WTC11 (cell line): ENCODE data around the gene CHST11. TPM values are rescaled to one million over a fixed set of nuclear protein-coding genes. Genes with fewer than 3 reads are reported as not detected.

Experiments used
- ATAC-seq: fragments of 200-7000 bp; cut with Tn5 transposase; 2 replicates; pipeline ENCODE4 v1.10.0; 2021; ENCODE audit warnings: mild to moderate bottlenecking, moderate library complexity
- CTCF ChIA-PET: fragments of 300-600 bp; sonication (Branson Sonifier 250); formaldehyde crosslinking; loops from one replicate; lab custom pipeline; 2021; ENCODE audit warnings: antibody characterized with exemption; lab: Charles Lee
- POLR2A ChIA-PET: fragments of 350-600 bp; sonication (Branson Sonifier 250); formaldehyde crosslinking; loops from one replicate; lab custom pipeline; 2021; ENCODE audit warnings: antibody characterized with exemption; lab: Charles Lee
- DNase-seq: peaks from one replicate; pipeline ENCODE4 v3.0.0; 2021; ENCODE audit warnings: low spot score
- H3K27ac Mint-ChIP-seq: 2 replicates; pipeline ENCODE4 v1.8.0; 2021; ENCODE audit warnings: mixed read lengths
- H3K27me3 Mint-ChIP-seq: 2 replicates; pipeline ENCODE4 v1.8.0; 2021; ENCODE audit warnings: low read depth, mild to moderate bottlenecking, moderate library complexity, mixed read lengths
- H3K36me3 Mint-ChIP-seq: 2 replicates; pipeline ENCODE4 v1.8.0; 2021; ENCODE audit warnings: mixed read lengths
- H3K4me1 Mint-ChIP-seq: 2 replicates; pipeline ENCODE4 v1.8.0; 2022; ENCODE audit warnings: mixed read lengths
- H3K4me3 Mint-ChIP-seq: 2 replicates; pipeline ENCODE4 v1.8.0; 2021; ENCODE audit warnings: mild to moderate bottlenecking, moderate library complexity, mixed read lengths
- H3K9me3 Mint-ChIP-seq: 2 replicates; pipeline ENCODE4 v1.8.0; 2021; ENCODE audit warnings: mixed read lengths
- ATF3 ChIP-seq: sonication (generic); formaldehyde crosslinking; conservative IDR thresholded peaks from 2 replicates; pipeline ENCODE4 v1.8.1; 2022; ENCODE audit warnings: mild to moderate bottlenecking, missing genetic modification reagents
- CREM ChIP-seq: sonication (generic); formaldehyde crosslinking; IDR thresholded peaks from 2 replicates; pipeline ENCODE4 v1.8.1; 2022; ENCODE audit warnings: mild to moderate bottlenecking, missing genetic modification reagents, moderate library complexity
- FOXK1 ChIP-seq: sonication (generic); formaldehyde crosslinking; IDR thresholded peaks from 2 replicates; pipeline ENCODE4 v1.8.0; 2022; ENCODE audit warnings: mild to moderate bottlenecking, moderate library complexity, missing genetic modification reagents
- FOXP1 ChIP-seq: sonication (generic); formaldehyde crosslinking; IDR thresholded peaks from 2 replicates; pipeline ENCODE4 v1.8.0; 2022; ENCODE audit warnings: missing genetic modification reagents, mild to moderate bottlenecking, moderate library complexity, borderline replicate concordance
- GABPB1 ChIP-seq: sonication (generic); formaldehyde crosslinking; IDR thresholded peaks from 2 replicates; pipeline ENCODE4 v1.8.1; 2023; ENCODE audit warnings: mild to moderate bottlenecking, missing genetic modification reagents
- GRHL2 ChIP-seq: fragments of 250-450 bp; sonication (Bioruptor Pico); IDR thresholded peaks from 2 replicates; pipeline ENCODE4 v1.8.0; 2022; ENCODE audit warnings: mild to moderate bottlenecking, moderate library complexity; ENCODE audit not compliant: insufficient replicate concordance, severe bottlenecking
- IRF1 ChIP-seq: sonication (generic); formaldehyde crosslinking; IDR thresholded peaks from 2 replicates; pipeline ENCODE4 v1.8.0; 2023; ENCODE audit warnings: missing genetic modification reagents
- JUN ChIP-seq: sonication (generic); formaldehyde crosslinking; IDR thresholded peaks from 2 replicates; pipeline ENCODE4 v1.8.0; 2023; ENCODE audit warnings: mild to moderate bottlenecking, missing genetic modification reagents
- MXD4 ChIP-seq: fragments of 250-450 bp; sonication (Bioruptor Pico); IDR thresholded peaks from 2 replicates; pipeline ENCODE4 v1.8.0; 2021; ENCODE audit warnings: mild to moderate bottlenecking, moderate library complexity, borderline replicate concordance
- MYBL2 ChIP-seq: sonication (generic); formaldehyde crosslinking; IDR thresholded peaks from 2 replicates; pipeline ENCODE4 v1.8.1; 2023; ENCODE audit warnings: mild to moderate bottlenecking, moderate library complexity, missing genetic modification reagents
- NFATC4 ChIP-seq: fragments of 250-450 bp; sonication (Bioruptor Pico); IDR thresholded peaks from 2 replicates; pipeline ENCODE4 v1.9.0; 2021; ENCODE audit warnings: mild to moderate bottlenecking
- NR2C2 ChIP-seq: sonication (generic); formaldehyde crosslinking; IDR thresholded peaks from 2 replicates; pipeline ENCODE4 v1.8.0; 2022; ENCODE audit warnings: mild to moderate bottlenecking, missing genetic modification reagents
- RORB ChIP-seq: fragments of 250-450 bp; sonication (Bioruptor Pico); IDR thresholded peaks from 2 replicates; pipeline ENCODE4 v1.9.0; 2021; ENCODE audit warnings: mild to moderate bottlenecking
- ZNF317 ChIP-seq: sonication (generic); formaldehyde crosslinking; IDR thresholded peaks from 2 replicates; pipeline ENCODE4 v1.8.1; 2023; ENCODE audit warnings: low read depth, mild to moderate bottlenecking, moderate library complexity, missing genetic modification reagents, borderline replicate concordance
- ZNF532 ChIP-seq: fragments of 250-450 bp; sonication (Bioruptor Pico); IDR thresholded peaks from 2 replicates; pipeline ENCODE4 v1.9.0; 2021; ENCODE audit warnings: mild to moderate bottlenecking, borderline replicate concordance
- total RNA-seq: library from RNA; stranded (reverse); gene quantifications from 3 replicates; pipeline ENCODE4 v1.2.3, GENCODE V29; 2021
- TF ChIP-seq, protein P1 (sequence below): sonication (generic); formaldehyde crosslinking; IDR thresholded peaks from 2 replicates; pipeline ENCODE4 v1.8.1; 2022; ENCODE audit warnings: missing genetic modification reagents, borderline replicate concordance
- TF ChIP-seq, protein P2 (sequence below): sonication (generic); formaldehyde crosslinking; conservative IDR thresholded peaks from 2 replicates; pipeline ENCODE4 v1.8.1; 2023; ENCODE audit warnings: mild to moderate bottlenecking, low read depth, missing genetic modification reagents, moderate library complexity
- TF ChIP-seq, protein P3 (sequence below): sonication (generic); formaldehyde crosslinking; IDR thresholded peaks from 2 replicates; pipeline ENCODE4 v1.8.0; 2022; ENCODE audit warnings: mild to moderate bottlenecking, missing genetic modification reagents
- TF ChIP-seq, protein P4 (sequence below): fragments of 250-450 bp; sonication (Bioruptor Pico); IDR thresholded peaks from 2 replicates; pipeline ENCODE4 v1.9.0; 2021; ENCODE audit warnings: mild to moderate bottlenecking
- TF ChIP-seq, protein P5 (sequence below): sonication (generic); formaldehyde crosslinking; IDR thresholded peaks from 2 replicates; pipeline ENCODE4 v1.8.1; 2023; ENCODE audit warnings: mild to moderate bottlenecking, moderate library complexity, missing genetic modification reagents

The CHST11 gene
- total RNA-seq, 1 experiment from 2014 or later, result 24.2 TPM

- ATAC-seq (no peak), DNase-seq (no peak)
- peaks cover 39% of the 10 kb centered on the region for H3K4me1 Mint-ChIP-seq
- H3K27me3 Mint-ChIP-seq, result no peaks in the 10 kb centered on the region
- H3K9me3 Mint-ChIP-seq, result no peaks in the 10 kb centered on the region
- ChIA-PET CTCF (interaction anchor here (1.9 kb wide), 1 partner anchor 295 kb away, joined by 5 read pairs; no protein-coding TSS in a partner anchor), POLR2A (no interaction called here)
- H3K27ac Mint-ChIP-seq, result no peak overlapping the region
- TF ChIP-seq FOXK1 (CRISPR knock-in tag), result no peak
- no peak for TF ChIP-seq GABPB1 (CRISPR knock-in tag)
- no peak for TF ChIP-seq MXD4
- TF ChIP-seq NR2C2 (CRISPR knock-in tag), result no peak
- no peak for TF ChIP-seq MYBL2 (CRISPR knock-in tag)
- TF ChIP-seq, protein P1, sequence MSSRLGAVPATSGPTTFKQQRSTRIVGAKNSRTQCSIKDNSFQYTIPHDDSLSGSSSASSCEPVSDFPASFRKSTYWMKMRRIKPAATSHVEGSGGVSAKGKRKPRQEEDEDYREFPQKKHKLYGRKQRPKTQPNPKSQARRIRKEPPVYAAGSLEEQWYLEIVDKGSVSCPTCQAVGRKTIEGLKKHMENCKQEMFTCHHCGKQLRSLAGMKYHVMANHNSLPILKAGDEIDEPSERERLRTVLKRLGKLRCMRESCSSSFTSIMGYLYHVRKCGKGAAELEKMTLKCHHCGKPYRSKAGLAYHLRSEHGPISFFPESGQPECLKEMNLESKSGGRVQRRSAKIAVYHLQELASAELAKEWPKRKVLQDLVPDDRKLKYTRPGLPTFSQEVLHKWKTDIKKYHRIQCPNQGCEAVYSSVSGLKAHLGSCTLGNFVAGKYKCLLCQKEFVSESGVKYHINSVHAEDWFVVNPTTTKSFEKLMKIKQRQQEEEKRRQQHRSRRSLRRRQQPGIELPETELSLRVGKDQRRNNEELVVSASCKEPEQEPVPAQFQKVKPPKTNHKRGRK (CRISPR knock-in tag), result no peak
- TF ChIP-seq FOXP1 (CRISPR knock-in tag), result no peak
- no peak for TF ChIP-seq ZNF532 (CRISPR knock-in tag)
- no peak for TF ChIP-seq JUN
- no peaks in the 10 kb centered on the region for H3K36me3 Mint-ChIP-seq
- H3K4me3 Mint-ChIP-seq, result no peak overlapping the region
Measured at GRCh38 chr12:104676636-104677035, 219.9 kb downstream of the CHST11 start.

DNA sequence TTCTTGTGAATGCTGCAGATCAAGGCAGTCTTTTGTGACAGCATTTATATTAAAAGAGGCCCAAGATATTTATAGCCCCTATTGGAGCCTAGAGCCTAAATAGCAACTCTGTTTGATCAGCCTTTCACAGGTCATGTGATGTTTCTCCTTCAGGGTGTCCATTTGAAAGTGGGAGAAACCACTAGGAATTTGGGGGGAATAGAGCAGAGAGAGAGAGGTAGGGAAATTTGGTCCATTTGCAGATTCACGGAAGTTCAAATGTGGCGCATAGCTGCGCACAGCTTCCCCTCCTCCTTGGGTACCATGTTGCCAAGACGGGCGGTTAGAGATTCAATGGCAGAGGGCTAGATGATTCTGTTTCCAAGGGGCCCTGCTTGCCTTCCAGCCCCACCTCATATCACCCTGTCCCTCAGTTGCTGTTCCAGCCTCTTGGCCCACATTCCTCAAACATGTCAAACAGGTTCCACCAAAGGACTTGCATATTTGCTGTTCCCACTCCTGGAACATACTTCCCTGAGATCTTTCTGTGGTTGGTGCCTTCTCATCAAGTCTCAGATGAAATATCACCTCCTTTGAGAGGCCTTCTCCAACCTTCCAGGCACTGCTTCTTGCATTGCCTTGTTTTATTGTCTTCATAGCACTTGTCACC is 220.8 kb downstream of the CHST11 start:
- ChIA-PET CTCF (interaction anchor here (1.9 kb wide), 1 partner anchor 296 kb away, joined by 5 read pairs; no protein-coding TSS in a partner anchor), POLR2A (no interaction called here)
- Mint-ChIP-seq H3K36me3 (no peaks in the 10 kb centered on the region), H3K27me3 (no peaks in the 10 kb centered on the region), H3K9me3 (no peaks in the 10 kb centered on the region), H3K27ac (peak overlapping the region; percentile 78), H3K4me1 (peaks cover 34% of the 10 kb centered on the region), H3K4me3 (no peak overlapping the region)
- no peak for ATAC-seq
- no peak for DNase-seq
- no peak for TF ChIP-seq ATF3 (CRISPR knock-in tag)
- TF ChIP-seq, protein P2, sequence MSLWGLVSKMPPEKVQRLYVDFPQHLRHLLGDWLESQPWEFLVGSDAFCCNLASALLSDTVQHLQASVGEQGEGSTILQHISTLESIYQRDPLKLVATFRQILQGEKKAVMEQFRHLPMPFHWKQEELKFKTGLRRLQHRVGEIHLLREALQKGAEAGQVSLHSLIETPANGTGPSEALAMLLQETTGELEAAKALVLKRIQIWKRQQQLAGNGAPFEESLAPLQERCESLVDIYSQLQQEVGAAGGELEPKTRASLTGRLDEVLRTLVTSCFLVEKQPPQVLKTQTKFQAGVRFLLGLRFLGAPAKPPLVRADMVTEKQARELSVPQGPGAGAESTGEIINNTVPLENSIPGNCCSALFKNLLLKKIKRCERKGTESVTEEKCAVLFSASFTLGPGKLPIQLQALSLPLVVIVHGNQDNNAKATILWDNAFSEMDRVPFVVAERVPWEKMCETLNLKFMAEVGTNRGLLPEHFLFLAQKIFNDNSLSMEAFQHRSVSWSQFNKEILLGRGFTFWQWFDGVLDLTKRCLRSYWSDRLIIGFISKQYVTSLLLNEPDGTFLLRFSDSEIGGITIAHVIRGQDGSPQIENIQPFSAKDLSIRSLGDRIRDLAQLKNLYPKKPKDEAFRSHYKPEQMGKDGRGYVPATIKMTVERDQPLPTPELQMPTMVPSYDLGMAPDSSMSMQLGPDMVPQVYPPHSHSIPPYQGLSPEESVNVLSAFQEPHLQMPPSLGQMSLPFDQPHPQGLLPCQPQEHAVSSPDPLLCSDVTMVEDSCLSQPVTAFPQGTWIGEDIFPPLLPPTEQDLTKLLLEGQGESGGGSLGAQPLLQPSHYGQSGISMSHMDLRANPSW (CRISPR knock-in tag), result no peak
- TF ChIP-seq RORB, result no peak
- no peak for TF ChIP-seq NR2C2 (CRISPR knock-in tag)
- TF ChIP-seq, protein P3, sequence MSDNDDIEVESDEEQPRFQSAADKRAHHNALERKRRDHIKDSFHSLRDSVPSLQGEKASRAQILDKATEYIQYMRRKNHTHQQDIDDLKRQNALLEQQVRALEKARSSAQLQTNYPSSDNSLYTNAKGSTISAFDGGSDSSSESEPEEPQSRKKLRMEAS, result no peak
- TF ChIP-seq IRF1, result no peak
- no peak for TF ChIP-seq GRHL2 (CRISPR knock-in tag)
- no peak for TF ChIP-seq ZNF317 (CRISPR knock-in tag)
- TF ChIP-seq CREM (CRISPR knock-in tag), result no peak
- TF ChIP-seq, protein P4, sequence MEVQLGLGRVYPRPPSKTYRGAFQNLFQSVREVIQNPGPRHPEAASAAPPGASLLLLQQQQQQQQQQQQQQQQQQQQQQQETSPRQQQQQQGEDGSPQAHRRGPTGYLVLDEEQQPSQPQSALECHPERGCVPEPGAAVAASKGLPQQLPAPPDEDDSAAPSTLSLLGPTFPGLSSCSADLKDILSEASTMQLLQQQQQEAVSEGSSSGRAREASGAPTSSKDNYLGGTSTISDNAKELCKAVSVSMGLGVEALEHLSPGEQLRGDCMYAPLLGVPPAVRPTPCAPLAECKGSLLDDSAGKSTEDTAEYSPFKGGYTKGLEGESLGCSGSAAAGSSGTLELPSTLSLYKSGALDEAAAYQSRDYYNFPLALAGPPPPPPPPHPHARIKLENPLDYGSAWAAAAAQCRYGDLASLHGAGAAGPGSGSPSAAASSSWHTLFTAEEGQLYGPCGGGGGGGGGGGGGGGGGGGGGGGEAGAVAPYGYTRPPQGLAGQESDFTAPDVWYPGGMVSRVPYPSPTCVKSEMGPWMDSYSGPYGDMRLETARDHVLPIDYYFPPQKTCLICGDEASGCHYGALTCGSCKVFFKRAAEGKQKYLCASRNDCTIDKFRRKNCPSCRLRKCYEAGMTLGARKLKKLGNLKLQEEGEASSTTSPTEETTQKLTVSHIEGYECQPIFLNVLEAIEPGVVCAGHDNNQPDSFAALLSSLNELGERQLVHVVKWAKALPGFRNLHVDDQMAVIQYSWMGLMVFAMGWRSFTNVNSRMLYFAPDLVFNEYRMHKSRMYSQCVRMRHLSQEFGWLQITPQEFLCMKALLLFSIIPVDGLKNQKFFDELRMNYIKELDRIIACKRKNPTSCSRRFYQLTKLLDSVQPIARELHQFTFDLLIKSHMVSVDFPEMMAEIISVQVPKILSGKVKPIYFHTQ (CRISPR knock-in tag), result no peak
- no peak for TF ChIP-seq NFATC4 (CRISPR knock-in tag)
- TF ChIP-seq, protein P5, sequence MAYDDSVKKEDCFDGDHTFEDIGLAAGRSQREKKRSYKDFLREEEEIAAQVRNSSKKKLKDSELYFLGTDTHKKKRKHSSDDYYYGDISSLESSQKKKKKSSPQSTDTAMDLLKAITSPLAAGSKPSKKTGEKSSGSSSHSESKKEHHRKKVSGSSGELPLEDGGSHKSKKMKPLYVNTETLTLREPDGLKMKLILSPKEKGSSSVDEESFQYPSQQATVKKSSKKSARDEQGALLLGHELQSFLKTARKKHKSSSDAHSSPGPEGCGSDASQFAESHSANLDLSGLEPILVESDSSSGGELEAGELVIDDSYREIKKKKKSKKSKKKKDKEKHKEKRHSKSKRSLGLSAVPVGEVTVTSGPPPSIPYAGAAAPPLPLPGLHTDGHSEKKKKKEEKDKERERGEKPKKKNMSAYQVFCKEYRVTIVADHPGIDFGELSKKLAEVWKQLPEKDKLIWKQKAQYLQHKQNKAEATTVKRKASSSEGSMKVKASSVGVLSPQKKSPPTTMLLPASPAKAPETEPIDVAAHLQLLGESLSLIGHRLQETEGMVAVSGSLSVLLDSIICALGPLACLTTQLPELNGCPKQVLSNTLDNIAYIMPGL (CRISPR knock-in tag), result no peak
